ENCODE data around the gene TMEM266. TPM values are rescaled to one million over a fixed set of nuclear protein-coding genes. Genes with fewer than 3 reads are reported as not detected.

The TMEM266 gene
- total RNA-seq, 1 donor from 2014 or later = 0.16 TPM

- Mint-ChIP-seq H3K27me3 (peaks cover 6% of the 10 kb centered on the region), H3K27ac (no peak overlapping the region), H3K4me3 (no peak overlapping the region), H3K9me3 (peaks cover 2% of the 10 kb centered on the region), H3K36me3 (ENCODE audit: low read depth) (no peaks in the 10 kb centered on the region), H3K4me1 (no peaks in the 10 kb centered on the region)
- POLR2A ChIA-PET = no interaction called here
- CTCF ChIA-PET = no interaction called here
- no peak for DNase-seq
- intact Hi-C loops (cut with micrococcal nuclease) = no loop called here
- TF ChIP-seq CTCF (IDR thresholded peaks at IDR 0.05) = no peak
- no peak for ATAC-seq (ENCODE audit: low read depth)
Measured at GRCh38 chr15:76169911-76170800, 110.4 kb downstream of the TMEM266 start.

GRCh38 chr15:76172782-76173181, 113.0 kb downstream of the TMEM266 start:
- no peaks in the 10 kb centered on the region for H3K36me3 Mint-ChIP-seq (ENCODE audit: low read depth)
- ATAC-seq (ENCODE audit: low read depth) = no peak
- no peak for TF ChIP-seq CTCF (IDR thresholded peaks at IDR 0.05)
- POLR2A ChIA-PET = no interaction called here
- CTCF ChIA-PET = no interaction called here
- H3K27ac Mint-ChIP-seq = no peak overlapping the region
- DNase-seq = no peak
- H3K4me3 Mint-ChIP-seq = no peak overlapping the region
- no peaks in the 10 kb centered on the region for H3K4me1 Mint-ChIP-seq
- peaks cover 2% of the 10 kb centered on the region for H3K9me3 Mint-ChIP-seq
- peaks cover 8% of the 10 kb centered on the region for H3K27me3 Mint-ChIP-seq
- intact Hi-C loops (cut with micrococcal nuclease) = no loop called here

- Mint-ChIP-seq H3K36me3 (ENCODE audit: low read depth) (no peaks in the 10 kb centered on the region), H3K27me3 (peaks cover 13% of the 10 kb centered on the region), H3K4me3 (no peak overlapping the region), H3K9me3 (peaks cover 2% of the 10 kb centered on the region), H3K27ac (no peak overlapping the region), H3K4me1 (no peaks in the 10 kb centered on the region)
- intact Hi-C loops (cut with micrococcal nuclease) = no loop called here
- no peak for DNase-seq
- ChIA-PET POLR2A (no interaction called here), CTCF (no interaction called here)
- ATAC-seq (ENCODE audit: low read depth) = no peak
- TF ChIP-seq CTCF (IDR thresholded peaks at IDR 0.05) = no peak
Measured at GRCh38 chr15:76173317-76173834, 113.6 kb downstream of the TMEM266 start.

- Mint-ChIP-seq H3K36me3 (ENCODE audit: low read depth) (no peaks in the 10 kb centered on the region), H3K27ac (no peak overlapping the region), H3K4me3 (no peak overlapping the region), H3K9me3 (peaks cover 2% of the 10 kb centered on the region), H3K4me1 (no peaks in the 10 kb centered on the region), H3K27me3 (peaks cover 19% of the 10 kb centered on the region)
- POLR2A ChIA-PET = no interaction called here
- intact Hi-C loops (cut with micrococcal nuclease) = no loop called here
- CTCF ChIA-PET = no interaction called here
- no peak for DNase-seq
- ATAC-seq (ENCODE audit: low read depth) = no peak
- TF ChIP-seq CTCF (IDR thresholded peaks at IDR 0.05) = no peak
Measured at GRCh38 chr15:76174654-76175053, 114.9 kb downstream of the TMEM266 start.

GRCh38 chr15:76175442-76175841, 115.7 kb downstream of the TMEM266 start:
- ChIA-PET CTCF (no interaction called here), POLR2A (no interaction called here)
- Mint-ChIP-seq H3K4me1 (no peaks in the 10 kb centered on the region), H3K27ac (no peak overlapping the region), H3K4me3 (no peak overlapping the region), H3K36me3 (ENCODE audit: low read depth) (no peaks in the 10 kb centered on the region), H3K9me3 (peaks cover 2% of the 10 kb centered on the region), H3K27me3 (peaks cover 19% of the 10 kb centered on the region)
- ATAC-seq (ENCODE audit: low read depth) = no peak
- no peak for DNase-seq
- intact Hi-C loops (cut with micrococcal nuclease) = no loop called here
- no peak for TF ChIP-seq CTCF (IDR thresholded peaks at IDR 0.05)

Measured in activated B cell treated with CpG ODN at 0.5 μM for 24 hours (primary cell).